K562 (cell line): ENCODE results near the gene GYG2. TPM values are rescaled to one million over a fixed set of nuclear protein-coding genes. Genes with fewer than 3 reads are reported as not detected.

ENCODE experiments used
- ATAC-seq: fragments of 200-7000 bp; cut with Tn5 transposase; 3 replicates; pipeline ENCODE4 v1.9.1; 2020; ENCODE audit warnings: moderate library complexity
- BruUV-seq: library from RNA; stranded (reverse); fragments of 400-500 nt; replicated peaks from 2 replicates; lab custom pipeline; 2021; lab: Mats Ljungman, UMichigan
- CTCF ChIA-PET: fragments of 300-600 bp; formaldehyde crosslinking; extraction: SDS; loops from one replicate; lab custom pipeline; 2021; ENCODE audit warnings: low intra/inter-chr PET ratio; lab: Yijun Ruan, JAX
- POLR2A ChIA-PET: fragments of 300-600, 350-650 bp; sonication (Branson Sonifier 250); formaldehyde crosslinking; extraction: SDS; loops from one replicate; lab custom pipeline; 2021; ENCODE audit warnings: antibody characterized with exemption, inconsistent platforms; lab: Yijun Ruan, JAX
- DNase-seq, 4 experiments: peaks; one replicate each; pipeline versions ENCODE4 v3.0.0 to v3.0.0-alpha.2; 2011 to 2018; ENCODE audit warnings: low spot score in 3 of 4, mixed read lengths in 3 of 4; ENCODE audit errors: extremely low read depth in 1 of 4
- FAIRE-seq: peaks from 2 replicates; lab custom pipeline; 2011; peaks lifted over from hg19 to GRCh38; lab: Jason Lieb, UNC
- H2AFZ ChIP-seq: 2 replicates; pipeline ENCODE4 v1.6.0; 2011; ENCODE audit warnings: low read depth, low read length, control low read depth, inconsistent platforms
- H3K27ac ChIP-seq: fragments of 200-600 bp; 3 replicates; pipeline ENCODE4 v1.8.0; 2011; ENCODE audit warnings: low read depth, mild to moderate bottlenecking, control low read depth, inconsistent platforms, low read length, moderate library complexity, mixed read lengths; ENCODE audit errors: extremely low read depth
- H3K27me3 ChIP-seq, 2 experiments: fragments of 300-600 bp in 1 of 2; 2 replicates in 1 of 2; 3 replicates in 1 of 2; pipeline versions ENCODE4 v1.6.0 to v1.8.0; 2011; ENCODE audit warnings: inconsistent platforms in 2 of 2, low read length in 2 of 2, mild to moderate bottlenecking in 1 of 2, mixed read lengths in 1 of 2, moderate library complexity in 1 of 2; ENCODE audit not compliant: control insufficient read depth in 2 of 2, insufficient read depth in 2 of 2
- H3K36me3 ChIP-seq: fragments of 300-600 bp; 3 replicates; pipeline ENCODE4 v1.8.0; 2011; ENCODE audit warnings: mild to moderate bottlenecking, low read length, inconsistent platforms; ENCODE audit not compliant: control insufficient read depth, insufficient read depth
- H3K4me1 ChIP-seq, 2 experiments: fragments of 200-600 bp in 1 of 2; replicated peaks in 1 of 2; 2 replicates in 1 of 2; 3 replicates in 1 of 2; pipeline versions ENCODE4 v1.5.1 to v1.8.0; 2011; ENCODE audit warnings: inconsistent platforms in 2 of 2, low read length in 2 of 2, mild to moderate bottlenecking in 1 of 2, mixed read lengths in 1 of 2, moderate library complexity in 1 of 2; ENCODE audit not compliant: control insufficient read depth in 2 of 2, insufficient read depth in 2 of 2
- H3K4me2 ChIP-seq: 2 replicates; pipeline ENCODE4 v1.6.1; 2011; ENCODE audit warnings: low read length, control low read depth, inconsistent platforms, mixed read lengths; ENCODE audit not compliant: insufficient read depth
- H3K4me3 ChIP-seq: fragments of 200-600 bp; sonication (generic), shearing (Covaris generic); 2 replicates; pipeline ENCODE4 v1.5.1; 2016; ENCODE audit warnings: control low read depth, inconsistent platforms
- H3K79me2 ChIP-seq: fragments of 200-600 bp; 3 replicates; pipeline ENCODE4 v1.8.0; 2011; ENCODE audit warnings: low read length, inconsistent platforms; ENCODE audit not compliant: control insufficient read depth, insufficient read depth
- H3K9ac ChIP-seq, 2 experiments: 2 replicates each; pipeline versions ENCODE4 v1.6.0 to v1.6.1; 2011; ENCODE audit warnings: low read depth in 2 of 2, low read length in 2 of 2, control low read depth in 1 of 2, inconsistent platforms in 1 of 2, mild to moderate bottlenecking in 1 of 2, mixed read lengths in 1 of 2; ENCODE audit not compliant: insufficient read depth in 1 of 2
- H3K9me1 ChIP-seq: one replicate; pipeline ENCODE4 v1.6.0; 2011; ENCODE audit warnings: inconsistent platforms, mild to moderate bottlenecking, low read length, moderate library complexity; ENCODE audit not compliant: control insufficient read depth, insufficient read depth
- H3K9me3 ChIP-seq: replicated peaks from 2 replicates; pipeline ENCODE4 v1.5.1; 2011; ENCODE audit warnings: low read depth, low read length, inconsistent platforms; ENCODE audit not compliant: control insufficient read depth, insufficient read depth
- H4K20me1 ChIP-seq: replicated peaks from 2 replicates; pipeline ENCODE4 v1.6.1; 2011; ENCODE audit warnings: low read length, inconsistent platforms, mixed read lengths; ENCODE audit not compliant: control insufficient read depth, insufficient read depth
- CAMTA2 ChIP-seq: fragments of 250-450 bp; sonication (Bioruptor Pico); conservative IDR thresholded peaks from 2 replicates; pipeline ENCODE4 v1.5.1; 2022
- CEBPZ ChIP-seq: fragments of 150-350 bp; IDR thresholded peaks from 2 replicates; pipeline ENCODE4 v1.6.1; 2014; ENCODE audit warnings: low read depth, mild to moderate bottlenecking, low read length, borderline replicate concordance
- COPS2 ChIP-seq: fragments of 450-650 bp; conservative IDR thresholded peaks from 2 replicates; pipeline ENCODE4 v1.6.1; 2016; ENCODE audit warnings: mild to moderate bottlenecking, moderate library complexity
- ELF4 ChIP-seq: fragments of 450-650 bp; formaldehyde crosslinking; IDR thresholded peaks from 2 replicates; pipeline ENCODE4 v1.4.0; 2022; ENCODE audit warnings: missing genetic modification characterization
- FIP1L1 ChIP-seq: fragments of 200-400 bp; formaldehyde crosslinking; IDR thresholded peaks from 2 replicates; pipeline ENCODE4 v1.6.1; 2018; ENCODE audit warnings: mild to moderate bottlenecking, low read depth, low read length; ENCODE audit not compliant: poor library complexity, severe bottlenecking
- FOXO4 ChIP-seq: fragments of 450-650 bp; formaldehyde crosslinking; IDR thresholded peaks from 2 replicates; pipeline ENCODE4 v1.4.0; 2020; ENCODE audit warnings: mild to moderate bottlenecking, moderate library complexity
- MTF1 ChIP-seq: fragments of 250-450 bp; sonication (Bioruptor Pico); IDR thresholded peaks from 2 replicates; pipeline ENCODE4 v1.9.0; 2021; ENCODE audit warnings: moderate library complexity, mild to moderate bottlenecking, inconsistent platforms, borderline replicate concordance
- TAF9B ChIP-seq: fragments of 450-650 bp; IDR thresholded peaks from 2 replicates; pipeline ENCODE4 v1.6.1; 2018; ENCODE audit warnings: mild to moderate bottlenecking; ENCODE audit not compliant: partially characterized antibody
- TEAD2 ChIP-seq: fragments of 450-650 bp; IDR thresholded peaks from 2 replicates; pipeline ENCODE4 v1.6.1; 2016; ENCODE audit warnings: missing genetic modification characterization, control low read depth, missing compliant biosample characterization
- ZBTB49 ChIP-seq: sonication (generic); formaldehyde crosslinking; IDR thresholded peaks from 2 replicates; pipeline ENCODE4 v1.8.0; 2022; ENCODE audit warnings: missing genetic modification reagents, mild to moderate bottlenecking, borderline replicate concordance
- ZNF174 ChIP-seq: fragments of 250-450 bp; sonication (Bioruptor Pico); IDR thresholded peaks from 2 replicates; pipeline ENCODE4 v1.4.0; 2020; ENCODE audit warnings: mild to moderate bottlenecking
- ZNF586 ChIP-seq: fragments of 450-650 bp; formaldehyde crosslinking; conservative IDR thresholded peaks from 2 replicates; pipeline ENCODE4 v1.4.0; 2020; ENCODE audit warnings: mild to moderate bottlenecking, moderate library complexity
- ZNF707 ChIP-seq: fragments of 250-450 bp; sonication (Bioruptor Pico); conservative IDR thresholded peaks from 2 replicates; pipeline ENCODE4 v1.8.0; 2022; ENCODE audit warnings: inconsistent platforms, mild to moderate bottlenecking, moderate library complexity
- ZNF76 ChIP-seq: fragments of 250-450 bp; sonication (Bioruptor Pico); IDR thresholded peaks from 2 replicates; pipeline ENCODE4 v1.4.0; 2020; ENCODE audit warnings: mild to moderate bottlenecking, moderate library complexity, borderline replicate concordance
- WGBS: fragments of 100-300 bp; shearing (Covaris generic); methylation state at CpG from one replicate; pipeline ENCODE4 v1.1.6; 2016; ENCODE audit warnings: low coverage, mixed read lengths; ENCODE audit not compliant: insufficient coverage; ENCODE audit errors: missing lambda C conversion rate; 5-methylcytosine and 5-hydroxymethylcytosine counted together
- in situ Hi-C: fragments of 300-500 bp; cut with MboI; formaldehyde crosslinking; loops from 4 replicates; pipeline ENCODE4 v1.15.0; 2018; ENCODE audit warnings: inconsistent platforms, mixed read lengths
- intact Hi-C: fragments of 100-400 bp; cut with micrococcal nuclease; formaldehyde crosslinking; loops from 2 replicates; pipeline ENCODE4 v1.14.2; 2022
- polyA plus RNA-seq, 8 experiments: library from polyadenylated mRNA; depleted of rRNA in 4 of 8; stranded (reverse) in 5 of 8; unstranded in 3 of 8; fragments of >200 nt; fragmentation: Nextera tagmentation in 2 of 8; fragmentation: Illumina TruSeq in 1 of 8; extraction: Ambion mirVana in 2 of 8; extraction: Trizol in 1 of 8; gene quantifications; 2 replicates each; pipeline versions ENCODE4 v1.2.1 to v1.2.3, GENCODE V29; 2011 to 2014; ENCODE audit warnings: inconsistent platforms in 1 of 8, missing spikeins in 1 of 8
- total RNA-seq, 7 experiments: library from RNA; depleted of rRNA in 6 of 7; stranded (reverse); fragments of >200 nt in 6 of 7; fragmentation: Illumina TruSeq in 2 of 7; extraction: Trizol in 2 of 7; gene quantifications; 2 replicates each; pipeline versions ENCODE4 v1.2.1 to v1.2.3, GENCODE V29; 2011 to 2021; ENCODE audit warnings: low replicate concordance in 1 of 7

Gene GYG2
- total and polyA plus RNA-seq, 9 of the 15 experiments (the other 6 are each of a cell fraction or from before 2014, with no cell fraction given), result 0.24 to 4.4 (median 2.9) TPM

- Histone ChIP-seq H3K4me2 (no peak overlapping the region), H3K36me3 (no peaks in the 10 kb centered on the region), H3K79me2 (no peaks in the 10 kb centered on the region), H3K27ac (no peak overlapping the region)
- in situ Hi-C loops (no loop called here), intact Hi-C loops (loop anchor here (5.0 kb wide), 1 partner anchor 95 kb away; no protein-coding TSS in a partner anchor)
- POLR2A ChIA-PET, result interaction anchor here (0.6 kb wide), 1 partner anchor 547 kb away, joined by 3 read pairs; no protein-coding TSS in a partner anchor
- DNase-seq (no peak), ATAC-seq (no peak), FAIRE-seq (no peak)
- BruUV-seq, result no TSS peak
- WGBS, result 11% methylated on average over 2 of the region's 2 CpGs
- TF ChIP-seq MTF1 (CRISPR knock-in tag) (no peak), COPS2 (no peak), ZNF174 (CRISPR knock-in tag) (no peak), CAMTA2 (CRISPR knock-in tag) (no peak), TEAD2 (tag) (no peak), ZNF707 (CRISPR knock-in tag) (no peak), ZBTB49 (CRISPR knock-in tag) (no peak), ZNF586 (CRISPR knock-in tag) (no peak), TAF9B (no peak), CEBPZ (no peak), ELF4 (CRISPR knock-in tag) (no peak), ZNF76 (no peak), FIP1L1 (no peak), FOXO4 (CRISPR knock-in tag) (no peak)
- TF ChIP-seq, all 486 proteins: peak for 0
- Histone ChIP-seq H3K9me3 (peaks cover 14% of the 10 kb centered on the region), H2AFZ (no peak overlapping the region), H3K9ac (no peak overlapping the region), H3K4me1 (peaks cover 12 to 34% of the 10 kb centered on the region in 2 experiments; a peak in 4 of 5 replicates), H4K20me1 (no peaks in the 10 kb centered on the region), H3K9me1 (no peaks in the 10 kb centered on the region), H3K27me3 (no peaks in the 10 kb centered on the region), H3K4me3 (no peak overlapping the region)
- CTCF ChIA-PET, result no interaction called here
Observed at GRCh38 chrX:2871831-2872230, 43.1 kb downstream of the GYG2 start.
